GM12874 (cell line): Measurements from ENCODE around the gene HMGN1.
A peak's percentile ranks its signal among the peaks of the same experiment; 100 is the strongest.

Experiments
- CTCF ChIP-seq: IDR thresholded peaks from 2 replicates; pipeline ENCODE4 v1.5.1; 2011; ENCODE audit warnings: low read depth, mild to moderate bottlenecking, control low read depth, low read length, moderate library complexity; ENCODE audit not compliant: insufficient read depth

The HMGN1 gene

DNA sequence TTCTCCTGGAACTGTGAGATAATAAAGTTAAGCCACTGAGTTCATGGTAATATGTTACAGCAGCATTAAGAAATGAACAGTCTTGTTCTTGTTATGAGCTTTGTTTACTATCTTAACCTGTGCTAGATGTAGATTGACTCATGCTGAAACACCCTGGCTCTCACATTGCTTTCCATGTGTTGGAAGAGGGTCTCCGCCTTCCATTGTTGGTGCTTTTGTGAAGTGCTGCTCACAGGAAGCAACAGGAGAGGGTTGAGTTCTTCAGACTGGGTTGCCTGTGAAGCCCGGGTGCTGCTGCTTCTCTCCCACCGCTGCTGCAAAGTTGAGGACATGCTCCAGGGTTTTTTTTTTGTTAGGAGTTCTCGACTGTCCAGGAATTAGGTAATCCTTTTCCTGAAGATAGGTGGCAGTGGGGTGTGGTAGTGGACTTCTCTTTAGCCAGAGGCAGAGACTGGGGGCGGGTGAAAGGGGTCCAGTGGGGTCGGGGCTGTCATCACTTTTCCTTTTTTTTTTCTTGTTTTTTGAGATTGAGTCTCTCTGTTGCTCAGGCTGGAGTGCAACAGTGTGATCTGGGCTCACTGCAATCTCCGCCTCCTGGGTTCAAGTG is 28.7 kb upstream of the HMGN1 start:
- no peak for TF ChIP-seq CTCF

DNA sequence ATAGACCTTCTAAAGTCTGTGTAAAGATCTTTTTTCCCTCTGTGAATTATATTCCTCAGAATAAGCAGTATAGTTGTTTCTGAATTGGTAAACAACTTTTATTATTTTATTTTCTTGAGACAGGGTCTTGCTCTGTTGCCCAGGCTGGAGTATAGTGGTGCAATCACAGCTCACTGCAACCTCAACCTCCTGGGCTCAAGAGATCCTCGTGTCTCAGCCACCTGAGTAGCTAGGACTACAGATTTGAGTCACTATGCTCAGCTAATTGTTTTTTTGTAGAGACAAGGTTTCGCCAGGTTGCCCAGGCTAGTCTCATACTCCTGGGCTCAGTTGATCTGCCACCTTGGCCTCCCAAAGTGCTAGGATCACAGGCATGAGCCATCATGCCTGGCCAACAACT is 26.6 kb upstream of the HMGN1 start:
- TF ChIP-seq CTCF = no peak

- TF ChIP-seq CTCF = no peak
These were observed 25.2 kb upstream of the HMGN1 start for GRCh38 chr21:39374046-39374445.

DNA sequence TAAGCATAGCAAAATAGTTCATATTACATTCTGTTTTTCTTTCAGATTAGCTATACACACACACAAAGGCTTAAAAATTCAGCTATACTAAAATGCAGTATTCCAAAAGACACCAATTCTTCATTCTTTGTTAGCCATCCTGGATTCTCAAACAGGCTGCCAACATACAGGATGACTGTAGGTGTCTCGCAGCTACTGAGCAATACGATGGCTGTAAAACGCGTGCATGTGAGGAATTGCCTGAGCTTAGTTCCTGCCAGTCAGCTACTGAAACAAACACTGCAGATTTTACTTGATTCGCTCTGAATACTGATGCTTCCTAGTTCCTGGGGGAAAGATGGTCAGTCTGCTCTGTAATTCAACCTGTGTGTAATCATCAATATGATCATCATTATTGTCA is 24.7 kb upstream of the HMGN1 start:
- peak; percentile 14; the same call in 1 of the 2 replicates for TF ChIP-seq CTCF

GRCh38 chr21:39367783-39368182 is 18.9 kb upstream of the HMGN1 start:
- no peak for TF ChIP-seq CTCF

- no peak for TF ChIP-seq CTCF
These were observed 17.7 kb upstream of the HMGN1 start for GRCh38 chr21:39366563-39366962.

- TF ChIP-seq CTCF = no peak
These were observed 16.1 kb upstream of the HMGN1 start for GRCh38 chr21:39364949-39365348.
